Fibroblast of villous mesenchyme (primary cell): ENCODE measurements around the gene PEG3. TPM values are rescaled to one million over a fixed set of nuclear protein-coding genes. Genes with fewer than 3 reads are reported as not detected.

Experiments
- DNase-seq: peaks from one replicate; pipeline ENCODE4 v3.0.0-alpha.2; 2010; ENCODE audit warnings: low read depth
- H3K4me3 ChIP-seq: 2 replicates; pipeline ENCODE4 v1.5.1; 2011; ENCODE audit warnings: low read depth, mild to moderate bottlenecking, low read length
- total RNA-seq: library from RNA; depleted of rRNA; stranded (reverse); fragments of >200 nt; gene quantifications from 2 replicates; pipeline ENCODE4 v1.2.3, GENCODE V29; 2012
- TF ChIP-seq, protein P1 (sequence below): IDR thresholded peaks from 2 replicates; pipeline ENCODE4 v1.5.1; 2012; ENCODE audit warnings: low read depth, mild to moderate bottlenecking, low read length; ENCODE audit not compliant: insufficient read depth

Gene PEG3
- total RNA-seq, 1 donor, result 0.43 TPM

DNA sequence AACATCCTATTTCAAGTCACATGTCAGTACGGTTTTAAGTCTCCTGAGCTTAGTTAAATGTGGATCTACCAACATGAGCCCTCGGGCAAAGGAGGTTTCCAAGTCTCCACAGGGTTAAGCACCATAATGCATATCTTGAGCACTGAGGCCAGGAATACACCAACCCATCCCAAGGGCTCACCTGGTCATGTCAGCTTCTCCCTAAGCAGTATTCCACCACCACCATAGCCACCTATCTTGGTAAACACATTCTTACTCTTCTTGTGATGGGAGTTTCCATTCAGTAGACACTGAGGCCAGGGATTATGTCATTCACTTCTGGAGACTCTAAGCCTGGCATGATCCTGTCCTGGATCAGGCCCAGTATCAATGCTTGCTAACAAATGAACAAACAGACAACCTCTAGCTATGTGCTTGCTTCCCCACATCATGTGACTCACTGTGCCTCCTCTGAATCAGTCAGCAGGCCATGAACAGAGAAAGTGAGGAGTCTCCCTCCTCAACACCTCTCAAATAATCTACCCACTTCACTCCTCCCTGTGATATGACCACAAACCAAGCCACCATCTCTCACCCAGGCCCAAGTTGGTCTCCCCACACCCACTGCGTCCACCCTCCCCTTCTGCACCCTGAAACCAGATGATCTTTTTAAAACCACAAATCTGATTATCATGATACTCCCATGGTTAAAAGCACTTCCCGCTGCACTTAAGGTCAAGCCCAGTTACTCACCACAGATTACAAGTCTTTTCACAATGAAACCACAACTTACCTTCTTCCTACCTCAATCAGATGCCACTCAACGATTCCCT lies 5.8 kb downstream of the PEG3 start:
- H3K4me3 ChIP-seq, result no peak overlapping the region
- TF ChIP-seq, protein P1, sequence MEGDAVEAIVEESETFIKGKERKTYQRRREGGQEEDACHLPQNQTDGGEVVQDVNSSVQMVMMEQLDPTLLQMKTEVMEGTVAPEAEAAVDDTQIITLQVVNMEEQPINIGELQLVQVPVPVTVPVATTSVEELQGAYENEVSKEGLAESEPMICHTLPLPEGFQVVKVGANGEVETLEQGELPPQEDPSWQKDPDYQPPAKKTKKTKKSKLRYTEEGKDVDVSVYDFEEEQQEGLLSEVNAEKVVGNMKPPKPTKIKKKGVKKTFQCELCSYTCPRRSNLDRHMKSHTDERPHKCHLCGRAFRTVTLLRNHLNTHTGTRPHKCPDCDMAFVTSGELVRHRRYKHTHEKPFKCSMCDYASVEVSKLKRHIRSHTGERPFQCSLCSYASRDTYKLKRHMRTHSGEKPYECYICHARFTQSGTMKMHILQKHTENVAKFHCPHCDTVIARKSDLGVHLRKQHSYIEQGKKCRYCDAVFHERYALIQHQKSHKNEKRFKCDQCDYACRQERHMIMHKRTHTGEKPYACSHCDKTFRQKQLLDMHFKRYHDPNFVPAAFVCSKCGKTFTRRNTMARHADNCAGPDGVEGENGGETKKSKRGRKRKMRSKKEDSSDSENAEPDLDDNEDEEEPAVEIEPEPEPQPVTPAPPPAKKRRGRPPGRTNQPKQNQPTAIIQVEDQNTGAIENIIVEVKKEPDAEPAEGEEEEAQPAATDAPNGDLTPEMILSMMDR, result no peak
- no peak for DNase-seq

DNA sequence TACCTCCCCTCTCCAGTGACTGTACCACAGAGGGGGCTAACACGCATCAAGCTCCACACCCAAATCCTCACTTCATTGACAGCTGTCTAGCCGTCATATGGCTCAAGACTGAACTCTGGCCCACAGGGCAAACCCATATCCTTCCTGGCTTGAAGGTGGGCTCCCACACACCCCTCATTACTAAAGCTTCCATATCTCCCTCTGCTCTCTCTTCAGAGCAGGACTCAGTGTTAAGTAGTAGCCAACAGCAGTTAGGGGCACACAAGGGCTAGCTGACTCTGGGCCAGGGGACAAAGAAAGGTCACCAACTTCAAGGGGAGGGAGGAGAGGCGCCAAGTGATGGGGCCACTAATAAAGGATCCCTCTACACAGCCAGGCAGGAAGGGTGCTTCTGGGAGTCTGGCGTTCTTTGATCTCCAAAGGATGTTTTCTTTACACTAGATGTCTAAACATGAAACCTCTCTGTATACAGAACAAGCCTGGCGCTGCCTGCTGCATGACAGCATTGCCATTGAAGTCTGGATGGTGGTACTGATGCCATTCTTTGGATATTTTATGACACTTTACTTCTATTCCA lies 8.1 kb downstream of the PEG3 start:
- no peak overlapping the region for H3K4me3 ChIP-seq
- TF ChIP-seq, protein P1, result no peak
- no peak for DNase-seq

DNA sequence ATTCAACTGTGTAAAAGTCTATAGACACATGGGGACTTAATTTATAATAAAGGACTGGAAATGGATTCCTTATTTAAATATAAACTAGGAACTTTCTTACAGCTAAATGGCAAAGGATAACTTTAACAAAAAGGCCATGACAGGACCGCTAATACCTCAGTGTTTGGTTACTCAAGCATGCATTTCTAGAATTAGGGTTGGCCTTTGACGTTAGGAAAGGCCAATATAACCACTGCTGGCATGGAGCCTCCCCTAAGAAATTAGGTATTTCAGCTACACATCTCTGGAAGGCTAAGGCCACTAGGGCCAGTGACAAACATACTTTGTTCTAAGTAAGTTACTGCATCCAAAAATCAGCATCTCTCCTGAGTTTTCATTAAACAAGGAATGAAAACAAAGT lies 9.3 kb downstream of the PEG3 start:
- H3K4me3 ChIP-seq, result no peak overlapping the region
- TF ChIP-seq, protein P1, result no peak
- DNase-seq, result no peak

DNA sequence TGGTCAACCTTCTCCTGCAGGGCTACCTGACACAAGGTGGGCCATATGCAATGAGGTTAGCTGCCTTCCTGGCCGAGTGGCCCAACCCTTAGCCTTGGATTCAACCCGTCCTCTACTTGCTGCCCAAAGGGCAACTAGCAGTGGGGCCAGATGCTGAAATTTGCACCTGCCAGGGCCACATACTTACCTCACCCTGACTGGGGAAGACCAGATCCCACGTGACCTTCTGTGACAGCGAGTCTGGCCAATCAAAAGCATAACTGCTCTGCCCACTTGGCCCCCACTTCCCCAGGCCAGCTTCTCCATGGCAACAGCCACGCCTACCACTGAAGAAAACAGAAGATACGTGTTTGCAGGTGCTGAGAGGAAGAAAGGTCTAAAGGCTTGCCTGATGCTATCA lies 10.9 kb downstream of the PEG3 start:
- TF ChIP-seq, protein P1, result no peak
- DNase-seq, result no peak
- no peak overlapping the region for H3K4me3 ChIP-seq

DNA sequence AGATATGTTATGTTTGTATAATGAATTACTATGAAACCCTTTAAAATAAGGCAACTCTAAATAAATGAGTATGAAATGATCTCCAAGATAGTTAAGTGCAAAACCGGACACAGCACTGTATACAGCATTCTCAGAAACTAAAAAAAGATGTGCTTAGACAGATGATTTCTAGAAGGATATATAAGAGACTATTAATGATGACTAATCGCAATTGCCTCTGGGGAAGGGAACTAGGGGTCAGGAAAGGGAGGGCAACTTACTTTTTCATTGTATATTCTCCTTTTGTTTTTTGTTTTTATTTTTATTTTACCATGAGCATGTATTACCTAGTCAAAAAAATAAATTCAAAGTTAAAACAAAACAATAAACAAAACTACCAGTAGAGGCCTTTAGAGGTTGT lies 12.8 kb downstream of the PEG3 start:
- no peak for DNase-seq
- H3K4me3 ChIP-seq, result no peak overlapping the region
- TF ChIP-seq, protein P1, result no peak

DNA sequence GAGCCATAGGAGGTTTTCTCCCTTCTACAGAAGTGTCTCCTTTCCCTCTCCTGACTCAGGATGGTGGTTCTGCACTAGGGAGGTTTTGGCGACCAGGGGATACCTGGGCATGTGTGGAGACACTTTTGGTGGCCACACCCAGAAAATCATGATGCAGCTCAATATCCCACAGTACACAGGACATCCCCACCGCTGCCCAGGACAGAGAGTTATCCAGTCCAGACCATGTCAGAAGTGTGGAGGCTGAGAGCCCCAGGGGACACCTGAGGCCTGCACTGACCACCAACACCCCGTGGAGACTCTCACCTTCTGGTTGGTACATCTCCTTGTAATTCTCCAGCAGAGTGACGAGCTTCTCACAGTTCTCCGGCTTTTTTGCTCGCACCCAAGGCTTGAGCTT lies 16.6 kb downstream of the PEG3 start:
- no peak overlapping the region for H3K4me3 ChIP-seq
- TF ChIP-seq, protein P1, result no peak
- DNase-seq, result no peak
